ENCODE measurements around the gene KIF26B. TPM values are rescaled to one million over a fixed set of nuclear protein-coding genes. Genes with fewer than 3 reads are reported as not detected.

Gene KIF26B
- polyA plus RNA-seq, 1 donor (not counting 4 experiments of a cell fraction or from before 2014, with no cell fraction given) = 0.58 TPM

- H4K20me1 ChIP-seq (ENCODE audit: control insufficient read depth, extremely low read depth, insufficient read depth, low read length) = no peaks in the 10 kb centered on the region
Observed at GRCh38 chr1:245177071-245177900, 22.5 kb downstream of the KIF26B start.

GRCh38 chr1:245179706-245180105 is 24.9 kb downstream of the KIF26B start:
- TF ChIP-seq CTCF (optimal IDR thresholded peaks at IDR 0.05 in 1 of 3, IDR thresholded peaks at IDR 0.05 in 1 of 3, conservative IDR thresholded peaks at IDR 0.05 in 1 of 3; ENCODE audit: extremely low read depth in 1 of 3, insufficient read depth in 2 of 3, low read length in 3 of 3) (no peak), EZH2 (IDR thresholded peaks at IDR 0.05; ENCODE audit: low read length) (no peak)
- Histone ChIP-seq H3K4me2 (ENCODE audit: control insufficient read depth, extremely low read depth, insufficient read depth, low read depth, low read length) (no peak overlapping the region), H3K27me3 (ENCODE audit: control insufficient read depth, extremely low read depth, insufficient read depth, low read length) (no peaks in the 10 kb centered on the region), H4K20me1 (ENCODE audit: control insufficient read depth, extremely low read depth, insufficient read depth, low read length) (no peaks in the 10 kb centered on the region), H3K9me1 (ENCODE audit: control insufficient read depth, extremely low read depth, insufficient read depth, low read length) (no peaks in the 10 kb centered on the region), H3K27ac (ENCODE audit: control insufficient read depth, insufficient read depth, low read length) (no peak overlapping the region), H3K4me3 (ENCODE audit: control insufficient read depth in 2 of 3, extremely low read depth in 1 of 3, insufficient read depth in 2 of 3, low read depth in 1 of 3, low read length in 3 of 3) (no peak overlapping the region), H3K4me1 (ENCODE audit: control insufficient read depth, extremely low read depth, insufficient read depth, low read length) (no peaks in the 10 kb centered on the region), H2AFZ (ENCODE audit: control insufficient read depth, low read length) (no peak overlapping the region), H3K79me2 (ENCODE audit: control insufficient read depth, insufficient read depth, low read length) (no peaks in the 10 kb centered on the region), H3K36me3 (ENCODE audit: control insufficient read depth in 2 of 2, extremely low read depth in 1 of 2, insufficient read depth in 2 of 2, low read length in 2 of 2) (no peaks in the 10 kb centered on the region), H3K9me3 (ENCODE audit: control insufficient read depth, low read depth, low read length) (no peaks in the 10 kb centered on the region), H3K9ac (ENCODE audit: control insufficient read depth, extremely low read depth, insufficient read depth, low read length) (no peak overlapping the region)
- dilution Hi-C loops (cut with MboI; ENCODE audit: extremely low pct_ligation_motif_present, low sequenced_read_pairs) = no loop called here
- FAIRE-seq (no peak), DNase-seq (ENCODE audit: low read depth, low spot score) (no peak)

More at GRCh38 chr1:245177071-245177900, 22.5 kb downstream of the KIF26B start:
- H3K79me2 ChIP-seq (ENCODE audit: control insufficient read depth, insufficient read depth, low read length) = no peaks in the 10 kb centered on the region
- H3K27me3 ChIP-seq (ENCODE audit: control insufficient read depth, extremely low read depth, insufficient read depth, low read length) = no peaks in the 10 kb centered on the region
- dilution Hi-C loops (cut with MboI; ENCODE audit: extremely low pct_ligation_motif_present, low sequenced_read_pairs) = no loop called here
- H2AFZ ChIP-seq (ENCODE audit: control insufficient read depth, low read length) = no peak overlapping the region
- H3K27ac ChIP-seq (ENCODE audit: control insufficient read depth, insufficient read depth, low read length) = no peak overlapping the region
- DNase-seq (ENCODE audit: low read depth, low spot score) = no peak
- H3K36me3 ChIP-seq (ENCODE audit: control insufficient read depth in 2 of 2, extremely low read depth in 1 of 2, insufficient read depth in 2 of 2, low read length in 2 of 2) = no peaks in the 10 kb centered on the region
- no peaks in the 10 kb centered on the region for H3K9me1 ChIP-seq (ENCODE audit: control insufficient read depth, extremely low read depth, insufficient read depth, low read length)
- H3K4me3 ChIP-seq (ENCODE audit: control insufficient read depth in 2 of 3, extremely low read depth in 1 of 3, insufficient read depth in 2 of 3, low read depth in 1 of 3, low read length in 3 of 3) = no peak overlapping the region
- no peak overlapping the region for H3K4me2 ChIP-seq (ENCODE audit: control insufficient read depth, extremely low read depth, insufficient read depth, low read depth, low read length)
- H3K9me3 ChIP-seq (ENCODE audit: control insufficient read depth, low read depth, low read length) = no peaks in the 10 kb centered on the region
- TF ChIP-seq CTCF (optimal IDR thresholded peaks at IDR 0.05 in 1 of 3, IDR thresholded peaks at IDR 0.05 in 1 of 3, conservative IDR thresholded peaks at IDR 0.05 in 1 of 3; ENCODE audit: extremely low read depth in 1 of 3, insufficient read depth in 2 of 3, low read length in 3 of 3) = no peak
- no peak for TF ChIP-seq EZH2 (IDR thresholded peaks at IDR 0.05; ENCODE audit: low read length)
- no peak for FAIRE-seq
- H3K9ac ChIP-seq (ENCODE audit: control insufficient read depth, extremely low read depth, insufficient read depth, low read length) = no peak overlapping the region
- H3K4me1 ChIP-seq (ENCODE audit: control insufficient read depth, extremely low read depth, insufficient read depth, low read length) = no peaks in the 10 kb centered on the region
